ENCODE measurements around the gene RGS6. TPM values are rescaled to one million over a fixed set of nuclear protein-coding genes. Genes with fewer than 3 reads are reported as not detected.

The RGS6 gene
- total RNA-seq, 1 donor from 2014 or later: 0.34 TPM

- H3K27ac Mint-ChIP-seq (ENCODE audit: unreplicated experiment): no peak overlapping the region
- Histone ChIP-seq H2AFZ (ENCODE audit: low read depth, low read length) (no peak overlapping the region), H3K36me3 (ENCODE audit: insufficient read depth, low read length) (no peaks in the 10 kb centered on the region), H3K9me3 (ENCODE audit: insufficient read depth, low read depth, low read length) (no peaks in the 10 kb centered on the region), H4K20me1 (ENCODE audit: insufficient read depth, low read length) (no peaks in the 10 kb centered on the region), H3K4me1 (ENCODE audit: insufficient read depth, low read length) (no peaks in the 10 kb centered on the region), H3K9ac (ENCODE audit: low read length) (no peak overlapping the region), H3K27me3 (ENCODE audit: insufficient read depth, low read length) (no peaks in the 10 kb centered on the region), H3K79me2 (ENCODE audit: insufficient read depth, low read length) (no peaks in the 10 kb centered on the region), H3K27ac (ENCODE audit: low read depth, low read length) (no peak overlapping the region), H3K4me3 (ENCODE audit: insufficient read depth, low read depth, low read length) (no peak overlapping the region), H3K4me2 (ENCODE audit: low read length) (no peak overlapping the region)
- peaks cover 13% of the 10 kb centered on the region for H3K4me1 Mint-ChIP-seq (ENCODE audit: low read depth, unreplicated experiment)
- DNase-seq (ENCODE audit: low read depth) (no peak), FAIRE-seq (no peak)
- H3K27me3 Mint-ChIP-seq (ENCODE audit: low read depth, unreplicated experiment): peaks cover 2% of the 10 kb centered on the region
- no peaks in the 10 kb centered on the region for H3K9me3 Mint-ChIP-seq (ENCODE audit: unreplicated experiment)
- peaks cover 4% of the 10 kb centered on the region for H3K36me3 Mint-ChIP-seq (ENCODE audit: low read depth, unreplicated experiment)
- TF ChIP-seq CTCF (IDR thresholded peaks at IDR 0.05; ENCODE audit: insufficient read depth, low read depth, low read length) (no peak), EZH2 (IDR thresholded peaks at IDR 0.05; ENCODE audit: insufficient read depth, low read length) (no peak)
- no peak overlapping the region for H3K4me3 Mint-ChIP-seq (ENCODE audit: unreplicated experiment)
These were observed 305.8 kb downstream of the RGS6 start for GRCh38 chr14:72237722-72238666.

DNA sequence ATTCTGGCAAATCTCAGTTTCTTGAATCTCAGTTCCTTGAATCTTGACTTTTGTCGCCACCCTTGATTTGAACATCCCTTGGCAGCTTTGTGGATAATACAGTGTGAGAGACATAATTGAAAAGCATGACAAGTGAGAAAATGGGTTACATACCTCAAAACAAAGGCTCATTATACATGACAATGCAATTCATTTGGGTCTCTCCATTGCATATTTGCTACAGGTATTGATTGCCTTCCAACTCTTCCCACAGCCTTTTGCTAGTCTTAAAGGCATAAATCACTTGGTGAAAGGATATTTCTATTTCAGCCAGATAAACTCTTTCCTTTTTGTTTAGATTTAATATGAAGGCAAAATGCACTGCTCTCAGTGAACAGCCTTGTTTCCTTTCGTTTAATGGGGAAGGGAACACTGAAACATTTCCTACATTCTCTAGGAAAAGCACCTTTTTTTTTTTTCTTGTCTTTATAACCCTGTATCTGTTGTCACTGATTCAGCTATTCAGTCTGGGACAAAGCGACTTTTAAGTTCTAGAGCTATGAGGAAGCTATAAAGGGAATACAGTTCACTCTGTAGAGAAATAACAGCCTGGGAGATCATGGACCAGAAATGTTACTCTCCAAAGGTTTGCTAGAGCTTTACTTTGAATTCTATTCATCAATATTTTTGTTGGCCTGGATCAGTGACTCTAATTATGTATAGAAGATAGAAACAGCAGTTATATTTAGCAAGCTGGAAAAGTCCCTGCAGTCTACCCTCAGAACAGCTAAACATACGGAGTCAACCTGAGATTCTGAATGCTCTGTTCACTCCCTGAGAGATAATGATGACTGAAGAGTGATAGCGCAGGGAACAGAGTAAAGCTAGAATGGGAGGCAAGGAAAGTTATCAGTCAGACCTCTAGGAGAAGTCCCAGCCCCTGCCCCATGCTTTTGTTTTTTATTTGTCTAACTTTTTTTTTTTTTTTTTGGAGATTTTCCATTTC, 311.4 kb downstream of the RGS6 start:
- DNase-seq (ENCODE audit: low read depth) (no peak), FAIRE-seq (no peak)
- no peak for TF ChIP-seq EZH2 (IDR thresholded peaks at IDR 0.05; ENCODE audit: insufficient read depth, low read length)
- TF ChIP-seq CTCF (IDR thresholded peaks at IDR 0.05; ENCODE audit: insufficient read depth, low read depth, low read length): no peak
- no peaks in the 10 kb centered on the region for H4K20me1 ChIP-seq (ENCODE audit: insufficient read depth, low read length)
- Mint-ChIP-seq H3K4me1 (ENCODE audit: low read depth, unreplicated experiment) (peaks cover 20% of the 10 kb centered on the region), H3K27ac (ENCODE audit: unreplicated experiment) (peak overlapping the region; percentile 35), H3K27me3 (ENCODE audit: low read depth, unreplicated experiment) (no peaks in the 10 kb centered on the region), H3K4me3 (ENCODE audit: unreplicated experiment) (no peak overlapping the region), H3K9me3 (ENCODE audit: unreplicated experiment) (peaks cover 4% of the 10 kb centered on the region), H3K36me3 (ENCODE audit: low read depth, unreplicated experiment) (no peaks in the 10 kb centered on the region)
- no peak overlapping the region for H3K4me2 ChIP-seq (ENCODE audit: low read length)
- H3K4me3 ChIP-seq (ENCODE audit: insufficient read depth, low read depth, low read length): no peak overlapping the region
- H3K36me3 ChIP-seq (ENCODE audit: insufficient read depth, low read length): no peaks in the 10 kb centered on the region
- H3K9me3 ChIP-seq (ENCODE audit: insufficient read depth, low read depth, low read length): no peaks in the 10 kb centered on the region
- H3K9ac ChIP-seq (ENCODE audit: low read length): no peak overlapping the region
- no peaks in the 10 kb centered on the region for H3K79me2 ChIP-seq (ENCODE audit: insufficient read depth, low read length)
- H3K27ac ChIP-seq (ENCODE audit: low read depth, low read length): no peak overlapping the region
- H2AFZ ChIP-seq (ENCODE audit: low read depth, low read length): no peak overlapping the region
- no peaks in the 10 kb centered on the region for H3K27me3 ChIP-seq (ENCODE audit: insufficient read depth, low read length)
- no peaks in the 10 kb centered on the region for H3K4me1 ChIP-seq (ENCODE audit: insufficient read depth, low read length)

Data from astrocyte (in vitro differentiated cells and primary cell).